Stimulated activated CD8-positive, alpha-beta memory T cell treated with anti-CD3 and anti-CD28 coated beads, Interleukin-12 subunit alpha, Interleukin-12 subunit beta, amount 100 ng/mL, for 1 hour (primary cell): ENCODE data around the gene NCOA6.

Experiments used
- DNase-seq: peaks from one replicate; pipeline ENCODE4 v3.0.0-alpha.2; 2020; ENCODE audit warnings: low read depth

NCOA6 gene

DNA sequence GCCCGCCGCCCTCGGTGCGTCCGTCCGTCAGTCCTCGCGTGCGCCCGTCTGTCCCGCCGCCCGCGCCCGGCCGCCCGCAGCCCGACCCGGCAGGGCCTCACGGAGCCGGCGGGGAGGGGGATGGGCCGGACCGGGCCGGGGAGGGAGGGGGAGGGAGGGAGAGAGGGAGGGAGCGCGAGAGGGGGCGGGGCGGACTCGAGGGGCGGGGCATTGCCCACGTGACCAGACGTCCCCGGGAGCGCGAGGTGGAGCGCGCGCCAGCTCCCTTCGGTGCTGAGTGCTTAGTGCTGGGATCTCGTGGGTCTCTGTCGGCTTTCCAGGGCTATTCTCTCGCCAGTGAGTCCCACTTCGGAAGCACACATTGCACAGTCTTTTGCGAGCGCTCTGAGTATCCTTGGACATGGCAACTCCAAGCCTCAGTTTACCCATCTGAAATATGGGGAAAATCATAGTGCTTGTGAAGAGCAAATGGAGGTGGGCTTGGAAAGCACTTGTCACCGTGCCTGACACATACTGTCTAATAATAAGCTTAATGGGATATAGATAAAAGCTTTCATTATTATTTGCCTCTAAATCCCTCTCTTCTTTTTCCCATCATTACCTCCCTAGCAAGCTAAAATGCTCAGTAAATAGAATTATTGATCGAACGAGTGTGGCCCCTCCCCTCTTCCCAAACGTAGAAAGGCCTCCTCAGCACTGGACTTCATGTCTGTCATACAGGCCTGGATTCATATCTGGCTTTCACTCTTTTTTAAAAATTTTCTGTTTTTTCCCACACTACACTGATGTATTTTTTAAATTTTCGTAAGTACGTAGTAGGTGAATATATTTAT is at the start of gene NCOA6:
Gene NCOA6, minus strand, starts transcription at position 122 of the 833 bp plus-strand sequence. CDS start 43,296 bp downstream, outside the sequence.
- DNase-seq, result peak; percentile 74

DNA sequence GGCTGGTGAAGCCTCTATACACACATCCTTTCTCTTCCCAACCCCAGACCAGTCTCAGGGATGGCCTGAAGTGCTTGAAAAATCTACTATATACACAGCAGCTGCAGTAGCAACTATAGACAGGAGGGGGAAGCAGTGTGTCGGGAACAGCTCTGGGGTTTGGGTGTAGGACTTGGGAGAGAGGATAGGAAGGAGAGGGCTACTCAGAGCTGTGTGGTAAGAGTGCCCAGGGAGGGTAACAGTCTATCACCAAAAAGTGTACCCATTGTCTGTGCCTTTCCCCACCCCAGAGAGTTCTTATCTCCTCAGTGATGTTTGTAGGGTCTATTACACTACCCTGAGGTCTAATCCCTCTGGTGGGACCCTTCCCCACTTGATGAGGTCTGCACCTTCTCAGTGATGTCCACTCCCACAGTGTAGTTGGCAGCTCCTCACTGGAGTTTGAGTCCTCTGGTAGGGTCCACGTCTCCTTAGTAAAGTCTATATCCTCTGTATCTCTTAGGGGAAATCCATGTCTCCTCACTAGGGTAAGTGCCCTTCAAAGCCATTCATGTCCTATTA is 48.7 kb upstream of the NCOA6 start:
- no peak for DNase-seq

GRCh38 chr20:34873583-34874093 is 48.2 kb upstream of the NCOA6 start:
- no peak for DNase-seq

- peak; percentile 76 for DNase-seq
Measured at GRCh38 chr20:34872622-34873224, 47.3 kb upstream of the NCOA6 start, which contains the start of gene GGT7. Gene GGT7, minus strand, starts transcription at chr20:34872856. Its CDS starts 41 bp downstream, at chr20:34872815.

DNA sequence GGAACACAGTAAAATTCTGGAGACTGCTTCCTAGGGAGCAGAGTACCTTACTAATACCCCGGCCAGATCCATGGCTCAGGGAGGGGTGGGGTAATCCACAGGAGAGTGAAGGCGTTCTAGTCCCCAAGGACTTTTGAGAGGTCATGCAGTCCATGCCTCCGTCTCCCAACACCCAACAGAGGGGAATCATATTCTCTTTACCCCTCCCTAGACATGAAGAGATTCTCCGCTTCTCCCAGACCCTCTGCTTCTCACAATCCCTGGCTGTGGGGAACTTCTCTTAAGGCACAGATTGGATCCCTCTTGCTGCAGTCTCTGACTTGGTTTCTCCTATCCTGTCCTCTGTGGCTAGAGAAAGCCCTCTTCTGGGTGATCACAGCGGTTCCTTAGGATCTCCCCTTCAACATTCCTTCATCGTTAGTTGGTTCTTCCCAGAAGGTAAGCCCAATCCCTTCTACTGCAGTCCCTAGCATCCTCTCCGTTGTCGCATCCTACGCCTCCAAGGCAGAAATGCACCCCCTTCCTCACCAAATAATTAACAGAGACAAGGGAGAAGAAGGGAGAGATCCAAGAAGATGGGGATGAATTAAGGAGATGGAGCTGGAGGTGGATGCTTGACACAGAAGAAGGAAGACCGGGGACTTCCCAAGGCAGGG is 46.6 kb upstream of the NCOA6 start:
- no peak for DNase-seq

DNA sequence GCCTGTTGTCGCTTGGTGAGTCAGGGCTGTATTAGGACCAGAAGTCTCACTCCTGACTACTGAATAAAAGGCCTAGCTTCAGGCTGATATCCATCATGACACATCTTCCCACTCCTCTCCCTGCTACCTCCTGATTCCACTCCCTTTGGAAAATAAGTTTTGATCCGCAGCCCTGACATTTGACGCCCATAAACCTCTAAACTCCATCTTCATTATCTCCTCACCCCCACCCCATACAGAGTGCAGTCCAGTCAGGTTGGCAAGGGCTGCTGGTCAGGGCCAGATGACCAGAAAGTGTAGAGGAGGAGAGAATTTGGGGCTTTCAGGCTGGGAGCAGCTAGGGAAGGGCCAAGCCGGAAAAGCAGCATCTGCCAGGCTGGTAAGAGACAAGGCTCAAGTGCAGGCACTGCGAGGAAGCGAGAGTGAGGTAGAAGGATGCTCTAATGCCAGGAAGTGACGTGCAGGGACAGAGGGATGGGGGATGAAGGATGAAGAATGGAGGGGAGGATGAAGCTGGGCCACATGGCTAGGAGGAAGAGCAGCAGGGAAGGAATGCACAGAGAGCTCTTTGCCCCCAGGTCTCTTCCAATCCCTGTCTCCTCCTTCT is 46.0 kb upstream of the NCOA6 start:
- DNase-seq, result no peak

- no peak for DNase-seq
Measured at GRCh38 chr20:34864216-34864615, 38.8 kb upstream of the NCOA6 start.

GRCh38 chr20:34863421-34863965 is 38.0 kb upstream of the NCOA6 start:
- DNase-seq, result no peak

GRCh38 chr20:34862724-34863123 is 37.3 kb upstream of the NCOA6 start:
- no peak for DNase-seq

- DNase-seq, result no peak
Measured at GRCh38 chr20:34861386-34862084, 36.1 kb upstream of the NCOA6 start.

DNA sequence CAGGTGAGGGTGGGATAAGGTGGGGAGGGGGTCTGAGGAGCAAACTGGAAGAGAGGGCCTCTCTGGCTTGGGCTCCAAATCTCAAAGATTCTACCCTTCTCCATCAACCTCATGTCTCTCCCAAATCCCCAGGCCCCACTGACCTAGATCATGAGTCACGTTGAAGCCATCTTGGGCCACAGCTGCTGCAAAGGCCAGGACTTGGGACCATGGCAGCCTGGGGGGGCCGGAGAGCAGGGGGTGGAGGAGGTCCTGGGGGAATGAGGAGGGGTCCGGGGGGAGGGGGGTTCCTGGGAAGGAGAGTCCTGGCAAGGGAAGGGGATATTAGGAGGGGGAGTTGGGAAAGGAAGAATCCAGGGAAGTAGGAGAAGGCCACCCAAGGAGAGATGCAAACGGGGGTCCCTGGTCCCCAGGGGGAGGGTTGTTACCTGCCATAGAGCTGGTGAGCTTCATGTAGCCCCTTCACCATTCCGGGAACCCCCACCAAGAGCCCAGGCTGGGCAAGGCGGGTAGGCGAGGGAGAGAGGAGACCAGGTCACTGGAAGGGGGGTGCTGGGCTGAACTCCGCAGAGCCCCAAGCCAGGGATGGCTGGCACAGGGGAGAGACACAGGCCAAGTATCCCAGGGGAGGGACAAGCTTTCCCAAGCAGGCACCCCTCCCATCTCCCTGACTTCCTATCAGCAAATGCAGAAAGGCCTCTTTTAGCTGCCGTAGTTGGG is 34.5 kb upstream of the NCOA6 start:
- DNase-seq, result no peak

DNA sequence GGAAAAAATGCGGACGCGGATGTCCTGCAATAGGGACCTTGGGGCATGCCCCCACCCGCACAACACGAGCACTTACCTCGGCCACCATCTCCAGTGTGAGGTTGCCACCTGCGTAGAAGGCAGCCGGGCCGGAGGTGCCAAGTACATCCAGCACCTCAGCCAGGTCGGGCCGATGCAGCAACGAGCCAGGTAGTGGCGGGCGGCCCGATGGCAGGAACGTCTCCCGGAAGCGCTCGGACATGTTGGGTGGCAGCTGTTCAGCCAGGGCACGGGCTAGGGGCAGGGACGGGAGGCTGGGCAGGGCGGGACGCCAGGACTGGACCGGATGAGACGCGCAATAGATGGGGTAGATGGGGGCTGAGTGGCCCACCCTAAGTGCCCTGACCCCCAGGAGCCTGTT is 33.9 kb upstream of the NCOA6 start:
- DNase-seq, result no peak

DNA sequence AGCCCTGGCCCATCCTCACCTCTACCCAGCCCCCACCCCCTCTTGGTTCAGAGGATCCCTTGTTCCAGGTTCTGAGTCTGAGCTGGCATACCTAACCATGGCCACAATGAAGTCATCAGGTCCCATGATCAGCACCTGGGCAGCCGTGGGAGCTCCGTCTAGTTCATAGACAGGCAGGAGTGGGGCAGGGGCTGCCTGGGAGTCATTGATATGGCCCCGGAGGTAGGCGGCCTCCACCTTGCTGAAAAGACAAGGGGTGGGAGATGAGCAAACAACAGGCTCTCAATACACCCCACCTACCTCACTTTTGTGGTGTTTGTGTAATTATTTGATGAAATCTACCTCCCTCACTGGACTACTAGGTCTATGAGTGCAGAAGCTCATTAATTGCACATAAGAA is 26.8 kb upstream of the NCOA6 start:
- no peak for DNase-seq

DNA sequence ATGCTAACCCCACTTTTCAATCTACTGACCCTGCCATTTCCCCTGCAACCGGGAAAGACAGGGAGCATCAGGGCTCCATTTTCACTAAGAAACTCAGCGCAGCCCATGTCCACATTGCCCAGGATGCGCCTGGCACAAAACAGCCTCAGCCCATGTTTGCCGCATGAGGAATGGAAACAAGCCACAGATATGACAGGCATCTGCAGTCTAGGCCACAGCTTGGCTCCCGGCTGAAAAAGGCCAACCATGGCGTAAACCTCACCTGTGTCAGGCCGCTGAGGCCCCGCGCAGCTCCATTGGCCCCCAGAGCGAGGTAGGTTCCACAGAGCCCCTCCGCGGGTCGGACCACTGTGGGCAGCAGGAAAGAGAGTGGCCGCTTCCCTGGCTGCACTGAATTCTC is 25.5 kb upstream of the NCOA6 start:
- no peak for DNase-seq

- no peak for DNase-seq
Measured at GRCh38 chr20:34849778-34850177, 24.3 kb upstream of the NCOA6 start.

- DNase-seq, result no peak
Measured at GRCh38 chr20:34848597-34848996, 23.1 kb upstream of the NCOA6 start.

DNA sequence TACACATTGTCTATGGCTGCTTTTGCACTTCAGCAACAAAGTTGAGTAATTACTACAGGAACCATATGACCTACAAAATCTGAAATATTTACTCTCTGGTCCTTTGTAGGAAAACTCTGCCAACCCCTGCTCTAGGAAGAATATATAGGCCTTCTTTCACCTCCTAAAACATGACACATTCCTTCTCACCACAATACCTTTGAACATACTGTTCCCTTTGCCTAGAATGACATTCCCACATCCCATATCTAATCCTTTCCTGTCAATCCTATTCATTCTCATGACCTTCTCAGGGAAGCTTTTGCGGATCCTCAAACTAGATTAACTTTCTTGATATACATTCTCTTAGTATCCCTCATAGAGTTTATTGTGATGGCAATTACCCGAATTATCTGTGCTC is 18.0 kb upstream of the NCOA6 start:
- no peak for DNase-seq

DNA sequence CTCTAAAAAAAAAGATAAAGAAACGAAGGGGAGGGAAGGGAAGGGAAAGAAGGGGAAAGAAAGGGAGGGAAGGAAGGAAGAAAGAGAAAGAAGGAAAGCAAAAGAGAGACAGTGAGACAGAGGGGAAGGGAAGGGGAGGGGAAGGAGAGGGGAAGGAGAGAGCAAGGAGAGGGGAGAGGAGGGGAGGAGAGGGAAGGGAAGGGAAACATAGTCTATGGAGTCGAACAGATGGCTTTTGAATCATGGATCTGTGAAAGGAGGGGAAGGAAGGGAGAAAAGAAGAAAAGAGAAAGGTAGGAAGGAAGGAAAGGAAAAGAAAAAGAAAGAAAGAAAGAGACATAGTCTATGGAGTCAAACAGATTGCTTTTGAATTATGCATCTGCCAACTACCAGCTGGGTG is 16.7 kb upstream of the NCOA6 start:
- DNase-seq, result no peak

- DNase-seq, result no peak
Measured at GRCh38 chr20:34834459-34834893, 9.0 kb upstream of the NCOA6 start.

- DNase-seq, result no peak
Measured at GRCh38 chr20:34831936-34832335, 6.5 kb upstream of the NCOA6 start.
